ENCODE measurements around the gene OSM.

- TF ChIP-seq GATA3 (IDR thresholded peaks at IDR 0.05; ENCODE audit: low read depth, low read length) (no peak), GATA2 (IDR thresholded peaks at IDR 0.05; ENCODE audit: low read depth, low read length) (no peak)
Observed at GRCh38 chr22:30283342-30283741, 16.7 kb upstream of the OSM start.
